ENCODE data around the gene NPM1.
"Not testable (repeated sequence)": the region's sequence is repeated elsewhere in the genome, so short reads cannot be mapped to it uniquely, and the experiment has no call there.

The NPM1 gene

GRCh38 chr5:171387345-171387969 is at the start of gene NPM1:
TSS of gene NPM1 (plus strand) at chr5:171387849. CDS start at chr5:171387949, 100 bp downstream.
- DNase-seq (ENCODE audit: low spot score), result peak; percentile 93

GRCh38 chr5:171340042-171340441 is 47.6 kb upstream of the NPM1 start:
- no peak for DNase-seq (ENCODE audit: low spot score)

GRCh38 chr5:171340491-171340890 is 47.2 kb upstream of the NPM1 start:
- no peak for DNase-seq (ENCODE audit: low spot score)

GRCh38 chr5:171342362-171343111 is 45.1 kb upstream of the NPM1 start:
- peak; percentile 69 for DNase-seq (ENCODE audit: low spot score)

GRCh38 chr5:171344936-171345608 is 42.6 kb upstream of the NPM1 start:
- DNase-seq (ENCODE audit: low spot score), result no peak

GRCh38 chr5:171351536-171352073 is 36.0 kb upstream of the NPM1 start:
- DNase-seq (ENCODE audit: low spot score), result no peak

- no peak for DNase-seq (ENCODE audit: low spot score)
Measured at GRCh38 chr5:171355302-171355724, 32.3 kb upstream of the NPM1 start.

GRCh38 chr5:171357843-171358242 is 29.8 kb upstream of the NPM1 start:
- DNase-seq (ENCODE audit: low spot score), result no peak

- not testable (repeated sequence) for DNase-seq (ENCODE audit: low spot score)
Measured at GRCh38 chr5:171361151-171361550, 26.5 kb upstream of the NPM1 start.

GRCh38 chr5:171363249-171363648 is 24.4 kb upstream of the NPM1 start:
- not testable (repeated sequence) for DNase-seq (ENCODE audit: low spot score)

GRCh38 chr5:171363846-171364245 is 23.8 kb upstream of the NPM1 start:
- no peak for DNase-seq (ENCODE audit: low spot score)

GRCh38 chr5:171365351-171365750 is 22.3 kb upstream of the NPM1 start:
- no peak for DNase-seq (ENCODE audit: low spot score)

- no peak for DNase-seq (ENCODE audit: low spot score)
Measured at GRCh38 chr5:171366645-171367044, 21.0 kb upstream of the NPM1 start.

GRCh38 chr5:171367424-171368370 is 20.0 kb upstream of the NPM1 start:
- DNase-seq (ENCODE audit: low spot score), result no peak

GRCh38 chr5:171369056-171369455 is 18.6 kb upstream of the NPM1 start:
- no peak for DNase-seq (ENCODE audit: low spot score)

GRCh38 chr5:171369898-171370297 is 17.8 kb upstream of the NPM1 start:
- no peak for DNase-seq (ENCODE audit: low spot score)

- DNase-seq (ENCODE audit: low spot score), result not testable (repeated sequence)
Measured at GRCh38 chr5:171370881-171371280, 16.8 kb upstream of the NPM1 start.

- no peak for DNase-seq (ENCODE audit: low spot score)
Measured at GRCh38 chr5:171371326-171371725, 16.3 kb upstream of the NPM1 start.

GRCh38 chr5:171379961-171380360 is 7.7 kb upstream of the NPM1 start:
- no peak for DNase-seq (ENCODE audit: low spot score)

GRCh38 chr5:171384416-171384815 is 3.2 kb upstream of the NPM1 start:
- not testable (repeated sequence) for DNase-seq (ENCODE audit: low spot score)

- not testable (repeated sequence) for DNase-seq (ENCODE audit: low spot score)
Measured at GRCh38 chr5:171384999-171385398, 2.6 kb upstream of the NPM1 start.

All from pons (tissue), 1 donor.